GM21717 (cell line): ENCODE results near the gene ETAA1.

Experiments used
- ATAC-seq: cut with Tn5 transposase; IDR thresholded peaks from one replicate; pipeline ENCODE4 v1.9.1; 2021; ENCODE audit warnings: mild to moderate bottlenecking, moderate library complexity; ENCODE audit not compliant: unreplicated experiment

Gene ETAA1

GRCh38 chr2:67397143-67397986 is at the start of gene ETAA1:
ETAA1 (plus strand) TSS chr2:67397333; CDS start chr2:67397449, 116 bp downstream.
- ATAC-seq = peak; percentile 100

- no peak for ATAC-seq
These were observed 30.2 kb upstream of the ETAA1 start for GRCh38 chr2:67366832-67367412.

GRCh38 chr2:67374481-67374880 is 22.7 kb upstream of the ETAA1 start:
- ATAC-seq = no peak

GRCh38 chr2:67374949-67375348 is 22.2 kb upstream of the ETAA1 start:
- no peak for ATAC-seq

GRCh38 chr2:67378555-67378954 is 18.6 kb upstream of the ETAA1 start:
- ATAC-seq = no peak

- no peak for ATAC-seq
These were observed 18.1 kb upstream of the ETAA1 start for GRCh38 chr2:67379048-67379447.

GRCh38 chr2:67384123-67384822 is 12.9 kb upstream of the ETAA1 start:
- ATAC-seq = no peak

- no peak for ATAC-seq
These were observed 8.5 kb upstream of the ETAA1 start for GRCh38 chr2:67388680-67389079.

- no peak for ATAC-seq
These were observed 7.8 kb upstream of the ETAA1 start for GRCh38 chr2:67389286-67389685.

GRCh38 chr2:67389788-67390187 is 7.3 kb upstream of the ETAA1 start:
- ATAC-seq = no peak

- no peak for ATAC-seq
These were observed 3.9 kb upstream of the ETAA1 start for GRCh38 chr2:67393237-67393636.

GRCh38 chr2:67394734-67395133 is 2.4 kb upstream of the ETAA1 start:
- ATAC-seq = no peak

GRCh38 chr2:67399144-67399543 is 2.0 kb downstream of the ETAA1 start:
- ATAC-seq = no peak

GRCh38 chr2:67399831-67400489 is 2.8 kb downstream of the ETAA1 start:
- ATAC-seq = no peak

- ATAC-seq = no peak
These were observed 3.7 kb downstream of the ETAA1 start for GRCh38 chr2:67400560-67401485.

- no peak for ATAC-seq
These were observed 11.2 kb downstream of the ETAA1 start for GRCh38 chr2:67408346-67408745.

GRCh38 chr2:67412424-67412823 is 15.3 kb downstream of the ETAA1 start:
- no peak for ATAC-seq

- no peak for ATAC-seq
These were observed 17.7 kb downstream of the ETAA1 start for GRCh38 chr2:67414867-67415266.

- ATAC-seq = no peak
These were observed 19.0 kb downstream of the ETAA1 start for GRCh38 chr2:67416136-67416535.

GRCh38 chr2:67423489-67423888 is 26.4 kb downstream of the ETAA1 start:
- ATAC-seq = no peak
